ENCODE data around the gene SLC27A5. TPM values are rescaled to one million over a fixed set of nuclear protein-coding genes. Genes with fewer than 3 reads are reported as not detected.

Gene SLC27A5
- total and polyA plus RNA-seq, 2 of the 13 experiments (the other 11 are each of a cell fraction or from before 2014, with no cell fraction given), result 30.3 to 40.2 TPM

- TF ChIP-seq ZFP36 (IDR thresholded peaks at IDR 0.05; ENCODE audit: borderline replicate concordance, low read depth, low read length, partially characterized antibody), result no peak
- TF ChIP-seq, protein P1, sequence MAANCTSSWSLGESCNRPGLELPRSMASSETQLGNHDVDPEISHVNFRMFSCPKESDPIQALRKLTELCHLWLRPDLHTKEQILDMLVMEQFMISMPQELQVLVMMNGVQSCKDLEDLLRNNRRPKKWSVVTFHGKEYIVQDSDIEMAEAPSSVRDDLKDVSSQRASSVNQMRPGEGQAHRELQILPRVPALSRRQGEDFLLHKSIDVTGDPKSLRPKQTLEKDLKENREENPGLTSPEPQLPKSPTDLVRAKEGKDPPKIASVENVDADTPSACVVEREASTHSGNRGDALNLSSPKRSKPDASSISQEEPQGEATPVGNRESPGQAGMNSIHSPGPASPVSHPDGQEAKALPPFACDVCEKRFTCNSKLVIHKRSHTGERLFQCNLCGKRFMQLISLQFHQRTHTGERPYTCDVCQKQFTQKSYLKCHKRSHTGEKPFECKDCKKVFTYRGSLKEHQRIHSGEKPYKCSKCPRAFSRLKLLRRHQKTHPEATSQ (CRISPR knock-in tag; IDR thresholded peaks at IDR 0.05; ENCODE audit: borderline replicate concordance), result no peak
- TF ChIP-seq ZFP1 (CRISPR knock-in tag; IDR thresholded peaks at IDR 0.05), result no peak
- TF ChIP-seq PHF8 (CRISPR knock-in tag; IDR thresholded peaks at IDR 0.05), result peak; percentile 66
- TF ChIP-seq HOXA5 (CRISPR knock-in tag; IDR thresholded peaks at IDR 0.05), result no peak
- peak; percentile 91 for TF ChIP-seq GABPA (IDR thresholded peaks at IDR 0.05; ENCODE audit: low read depth, low read length)
- peak; percentile 96 for TF ChIP-seq GABPA (CRISPR knock-in tag; IDR thresholded peaks at IDR 0.05; ENCODE audit: low read depth)
- TF ChIP-seq, protein P2, sequence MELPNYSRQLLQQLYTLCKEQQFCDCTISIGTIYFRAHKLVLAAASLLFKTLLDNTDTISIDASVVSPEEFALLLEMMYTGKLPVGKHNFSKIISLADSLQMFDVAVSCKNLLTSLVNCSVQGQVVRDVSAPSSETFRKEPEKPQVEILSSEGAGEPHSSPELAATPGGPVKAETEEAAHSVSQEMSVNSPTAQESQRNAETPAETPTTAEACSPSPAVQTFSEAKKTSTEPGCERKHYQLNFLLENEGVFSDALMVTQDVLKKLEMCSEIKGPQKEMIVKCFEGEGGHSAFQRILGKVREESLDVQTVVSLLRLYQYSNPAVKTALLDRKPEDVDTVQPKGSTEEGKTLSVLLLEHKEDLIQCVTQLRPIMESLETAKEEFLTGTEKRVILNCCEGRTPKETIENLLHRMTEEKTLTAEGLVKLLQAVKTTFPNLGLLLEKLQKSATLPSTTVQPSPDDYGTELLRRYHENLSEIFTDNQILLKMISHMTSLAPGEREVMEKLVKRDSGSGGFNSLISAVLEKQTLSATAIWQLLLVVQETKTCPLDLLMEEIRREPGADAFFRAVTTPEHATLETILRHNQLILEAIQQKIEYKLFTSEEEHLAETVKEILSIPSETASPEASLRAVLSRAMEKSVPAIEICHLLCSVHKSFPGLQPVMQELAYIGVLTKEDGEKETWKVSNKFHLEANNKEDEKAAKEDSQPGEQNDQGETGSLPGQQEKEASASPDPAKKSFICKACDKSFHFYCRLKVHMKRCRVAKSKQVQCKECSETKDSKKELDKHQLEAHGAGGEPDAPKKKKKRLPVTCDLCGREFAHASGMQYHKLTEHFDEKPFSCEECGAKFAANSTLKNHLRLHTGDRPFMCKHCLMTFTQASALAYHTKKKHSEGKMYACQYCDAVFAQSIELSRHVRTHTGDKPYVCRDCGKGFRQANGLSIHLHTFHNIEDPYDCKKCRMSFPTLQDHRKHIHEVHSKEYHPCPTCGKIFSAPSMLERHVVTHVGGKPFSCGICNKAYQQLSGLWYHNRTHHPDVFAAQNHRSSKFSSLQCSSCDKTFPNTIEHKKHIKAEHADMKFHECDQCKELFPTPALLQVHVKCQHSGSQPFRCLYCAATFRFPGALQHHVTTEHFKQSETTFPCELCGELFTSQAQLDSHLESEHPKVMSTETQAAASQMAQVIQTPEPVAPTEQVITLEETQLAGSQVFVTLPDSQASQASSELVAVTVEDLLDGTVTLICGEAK (IDR thresholded peaks at IDR 0.05), result 0 out of 2 replicates have a peak, but pooled peaks have one; percentile 10
- TF ChIP-seq, protein P2 (CRISPR knock-in tag; IDR thresholded peaks at IDR 0.05), result no peak
- TF ChIP-seq RFX5 (IDR thresholded peaks at IDR 0.05; ENCODE audit: low read depth, low read length), result peak; percentile 64
- peak; percentile 76 for TF ChIP-seq PHF20 (CRISPR knock-in tag; IDR thresholded peaks at IDR 0.05)
- no peak; the same call in 1 of the 2 replicates for TF ChIP-seq ZNF709 (CRISPR knock-in tag; IDR thresholded peaks at IDR 0.05)
- TF ChIP-seq ZNF616 (CRISPR knock-in tag; IDR thresholded peaks at IDR 0.05; ENCODE audit: low read depth), result no peak
- no peak for TF ChIP-seq ZNF790 (CRISPR knock-in tag; IDR thresholded peaks at IDR 0.05; ENCODE audit: borderline replicate concordance)
- TF ChIP-seq MYC (CRISPR knock-in tag; IDR thresholded peaks at IDR 0.05; ENCODE audit: borderline replicate concordance), result peak; percentile 65; the same call in 1 of the 2 replicates
- no peak for TF ChIP-seq ELF3 (CRISPR knock-in tag; IDR thresholded peaks at IDR 0.05)
- no peak for TF ChIP-seq ZNF20 (CRISPR knock-in tag; IDR thresholded peaks at IDR 0.05)
- no peak for TF ChIP-seq RARA (CRISPR knock-in tag; IDR thresholded peaks at IDR 0.05)
- TF ChIP-seq ZNF331 (CRISPR knock-in tag; IDR thresholded peaks at IDR 0.05), result no peak; the same call in 1 of the 2 replicates
- TF ChIP-seq SP140L (CRISPR knock-in tag; IDR thresholded peaks at IDR 0.05; ENCODE audit: borderline replicate concordance), result no peak
Measured at GRCh38 chr19:58451358-58452101, 60.3 kb downstream of the SLC27A5 start, which contains the start of gene ZNF324B (continued).

All from HepG2 (cell line).